Activated T-helper 1 cell treated with Interleukin-2 at 50 U/mL for 16 hours (primary cell): Measurements from ENCODE around the gene CRISP1.
"Not testable (repeated sequence)": the region's sequence is repeated elsewhere in the genome, so short reads cannot be mapped to it uniquely, and the experiment has no call there.

Experiments used
- DNase-seq: peaks from one replicate; pipeline ENCODE4 v3.0.0-alpha.2; 2020; ENCODE audit warnings: low read depth

CRISP1 gene, protein sequence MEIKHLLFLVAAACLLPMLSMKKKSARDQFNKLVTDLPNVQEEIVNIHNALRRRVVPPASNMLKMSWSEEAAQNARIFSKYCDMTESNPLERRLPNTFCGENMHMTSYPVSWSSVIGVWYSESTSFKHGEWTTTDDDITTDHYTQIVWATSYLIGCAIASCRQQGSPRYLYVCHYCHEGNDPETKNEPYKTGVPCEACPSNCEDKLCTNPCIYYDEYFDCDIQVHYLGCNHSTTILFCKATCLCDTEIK

GRCh38 chr6:49866485-49866943 is at the start of gene CRISP1:
TSS of gene CRISP1 (minus strand) at chr6:49866535. CDS start at chr6:49857400, 9,135 bp downstream.
- DNase-seq = no peak

DNA sequence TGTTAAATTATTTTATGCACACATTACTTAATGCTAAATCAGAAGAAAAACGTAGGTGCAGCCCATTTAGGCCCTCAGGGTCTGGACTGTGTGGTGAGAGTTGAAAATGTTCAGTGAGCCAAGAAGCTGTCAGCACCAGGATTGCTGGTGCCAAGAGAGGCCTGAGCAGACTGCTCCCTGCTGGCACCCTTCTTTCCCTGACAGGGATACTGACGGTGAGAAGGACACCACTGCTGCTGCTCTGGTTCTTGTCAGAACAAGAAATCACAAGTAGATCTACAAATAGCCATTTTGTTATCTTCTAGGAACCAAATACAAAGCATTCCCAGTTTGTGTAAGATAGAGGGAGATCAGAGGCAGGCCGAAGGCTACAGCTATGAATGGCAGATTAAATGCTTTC is 48.7 kb upstream of the CRISP1 start:
- DNase-seq = no peak

GRCh38 chr6:49913636-49914375 is 47.5 kb upstream of the CRISP1 start:
- no peak for DNase-seq

- DNase-seq = no peak
Observed at GRCh38 chr6:49912196-49912595, 45.9 kb upstream of the CRISP1 start.

- no peak for DNase-seq
Observed at GRCh38 chr6:49911252-49911651, 44.9 kb upstream of the CRISP1 start.

DNA sequence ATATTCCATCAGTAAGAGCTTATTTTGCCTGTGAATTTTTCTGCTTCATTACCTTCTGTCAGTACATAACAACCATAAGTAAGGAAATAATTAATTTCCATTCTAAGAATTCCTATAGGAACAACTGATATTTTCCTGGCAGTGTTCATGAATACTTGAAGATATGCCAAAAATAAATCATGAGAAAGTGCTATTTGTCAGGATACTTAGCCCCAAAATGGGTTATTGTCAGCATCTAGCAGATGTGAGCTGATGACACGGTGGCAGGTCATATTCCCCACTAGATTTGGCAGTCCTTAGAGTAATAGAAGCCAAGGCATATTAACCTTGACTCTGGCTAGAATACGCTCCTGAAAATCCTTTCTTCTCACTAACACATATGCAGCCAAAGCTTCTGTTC is 43.2 kb upstream of the CRISP1 start:
- no peak for DNase-seq

DNA sequence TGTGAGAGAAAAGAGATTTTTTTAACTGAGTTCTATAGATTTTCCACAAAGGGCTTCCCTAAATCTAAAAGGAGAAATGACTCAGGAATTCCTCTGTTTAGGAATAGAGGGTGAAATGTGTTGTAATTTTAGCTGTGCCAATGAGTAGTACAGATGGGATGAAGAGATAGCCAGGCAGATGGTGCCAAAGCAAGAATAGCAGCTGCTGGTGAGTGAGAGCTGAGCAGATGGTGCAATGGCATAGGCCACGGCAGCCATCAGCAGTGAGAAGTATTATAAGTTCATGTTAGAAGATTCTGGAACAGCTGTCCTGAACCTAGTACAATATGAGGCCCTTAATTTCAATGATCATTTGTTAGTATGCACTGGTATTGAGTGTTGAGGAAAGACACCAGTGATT is 40.2 kb upstream of the CRISP1 start:
- no peak for DNase-seq

GRCh38 chr6:49905296-49905695 is 39.0 kb upstream of the CRISP1 start:
- no peak for DNase-seq

DNA sequence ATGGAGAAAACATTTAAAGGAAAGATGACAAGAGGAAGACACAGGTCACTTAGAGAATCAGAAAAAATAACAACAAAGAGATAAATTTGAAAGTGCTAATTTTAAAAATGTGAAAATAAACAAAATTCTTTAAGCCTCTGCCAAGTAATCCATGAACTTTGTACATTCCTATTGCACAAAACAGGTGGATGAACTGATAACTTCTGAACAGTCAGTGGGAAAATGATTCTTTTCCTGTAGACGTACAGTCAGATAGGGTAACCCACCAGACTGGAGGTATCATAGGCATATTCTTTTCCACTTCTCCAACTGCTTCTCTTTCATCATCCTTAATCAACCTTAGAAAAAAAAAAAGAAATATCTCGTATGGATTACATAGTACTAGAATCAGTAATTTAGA is 36.5 kb upstream of the CRISP1 start:
- DNase-seq = no peak

DNA sequence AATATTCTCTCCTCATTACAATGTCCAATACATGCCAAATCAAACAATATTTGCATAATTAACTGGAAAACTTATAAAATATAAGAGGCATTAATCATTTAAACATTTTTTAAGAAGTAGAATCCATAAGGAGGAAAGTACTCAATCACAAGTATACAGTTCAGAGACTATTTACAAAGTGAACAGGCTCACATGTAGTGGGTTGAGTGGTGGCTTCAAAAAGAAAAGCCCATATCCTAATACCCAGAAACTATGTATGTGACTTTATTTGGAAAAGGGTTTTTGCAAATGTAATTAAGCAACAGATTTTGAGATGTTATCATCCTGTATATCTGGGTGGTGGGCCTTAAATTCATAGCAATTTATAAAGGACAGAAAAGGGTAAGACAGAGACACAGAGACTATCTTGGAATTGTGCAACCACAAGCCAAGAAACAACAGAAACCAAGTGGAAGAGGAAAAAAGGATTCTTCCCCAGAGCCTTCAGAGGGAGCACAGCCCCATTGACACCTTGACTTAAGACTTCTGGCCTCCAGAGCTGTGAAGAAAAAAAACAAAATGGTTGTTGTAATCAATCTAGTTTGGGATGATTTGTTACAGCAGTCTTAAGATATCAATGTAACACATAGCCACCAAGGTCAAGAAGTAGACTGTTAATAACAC is 32.7 kb upstream of the CRISP1 start:
- no peak for DNase-seq

DNA sequence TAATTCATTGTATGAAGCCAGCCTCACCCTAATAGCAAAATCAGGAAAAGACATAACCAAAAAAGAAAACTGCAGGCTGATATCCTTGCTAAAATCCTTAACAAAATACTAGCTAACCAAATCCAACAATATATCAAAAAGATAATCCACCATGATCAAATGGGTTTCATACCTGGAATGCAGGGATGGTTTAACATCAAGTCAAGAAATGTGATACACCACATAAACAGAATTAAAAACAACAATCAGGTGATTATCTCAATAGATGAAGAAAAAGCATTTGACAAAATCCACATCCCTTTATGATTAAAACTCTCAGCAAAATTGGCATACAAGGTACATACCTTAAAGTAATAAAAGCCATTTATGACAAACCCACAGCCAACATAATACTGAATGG is 29.2 kb upstream of the CRISP1 start:
- not testable (repeated sequence) for DNase-seq

DNA sequence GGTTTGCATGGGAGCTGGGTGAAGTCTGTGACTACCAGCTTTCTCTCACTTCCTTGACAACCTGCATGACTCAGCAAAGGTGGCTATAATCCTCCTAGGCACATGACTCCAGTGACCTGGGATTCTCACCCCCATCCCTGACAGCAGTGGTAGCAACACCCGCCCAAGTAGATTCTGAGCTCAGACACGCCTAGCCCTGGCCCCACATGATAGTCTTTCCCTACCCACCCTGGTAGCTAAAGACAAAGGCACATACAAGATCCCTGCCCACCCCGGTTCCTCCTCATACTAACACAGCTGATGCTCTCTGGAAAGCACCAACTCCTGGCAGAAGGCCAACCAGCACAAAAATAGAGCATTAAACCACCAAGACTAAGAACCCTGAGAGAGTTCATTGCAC is 25.9 kb upstream of the CRISP1 start:
- DNase-seq = no peak

DNA sequence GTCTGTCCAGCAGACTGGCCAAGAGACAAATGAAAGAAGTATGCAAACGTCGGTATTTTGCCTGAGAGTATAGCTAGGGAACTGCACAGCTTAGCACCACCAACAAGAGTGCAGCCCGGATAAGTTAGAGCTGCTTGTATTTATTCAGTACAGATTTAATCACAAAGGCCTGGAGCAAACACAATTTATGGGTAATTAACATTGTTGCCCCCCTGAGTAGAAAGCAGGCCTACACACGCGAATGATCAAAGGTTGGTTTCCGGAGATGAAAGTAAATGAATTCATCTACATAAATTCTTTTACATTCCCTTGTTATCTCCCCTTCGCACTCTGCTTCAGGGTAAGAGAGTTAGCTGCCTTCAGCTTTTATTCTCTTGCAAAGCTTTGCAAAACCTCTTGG is 24.7 kb upstream of the CRISP1 start:
- no peak for DNase-seq

- DNase-seq = no peak
Observed at GRCh38 chr6:49888742-49889431, 22.6 kb upstream of the CRISP1 start.

- no peak for DNase-seq
Observed at GRCh38 chr6:49868951-49869529, 2.7 kb upstream of the CRISP1 start.

DNA sequence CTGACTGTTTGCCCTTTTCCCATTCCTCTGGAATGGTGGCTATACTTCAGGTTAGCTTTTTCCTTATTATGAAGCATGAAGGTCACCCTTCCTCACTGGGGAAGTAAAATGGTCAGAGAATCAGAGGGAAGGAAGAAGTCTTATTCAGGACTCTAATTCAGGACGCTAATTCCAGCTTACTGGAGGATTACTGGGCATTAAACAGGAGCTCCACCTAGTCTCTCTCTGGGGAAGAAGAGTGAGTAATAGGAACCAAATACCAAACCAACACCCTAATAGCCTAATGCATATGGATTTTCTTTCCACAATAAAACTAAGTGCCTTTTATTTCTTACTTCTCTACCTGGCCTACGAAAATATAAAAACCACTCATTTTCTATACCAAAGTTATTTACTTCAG is 10.1 kb downstream of the CRISP1 start:
- no peak for DNase-seq

DNA sequence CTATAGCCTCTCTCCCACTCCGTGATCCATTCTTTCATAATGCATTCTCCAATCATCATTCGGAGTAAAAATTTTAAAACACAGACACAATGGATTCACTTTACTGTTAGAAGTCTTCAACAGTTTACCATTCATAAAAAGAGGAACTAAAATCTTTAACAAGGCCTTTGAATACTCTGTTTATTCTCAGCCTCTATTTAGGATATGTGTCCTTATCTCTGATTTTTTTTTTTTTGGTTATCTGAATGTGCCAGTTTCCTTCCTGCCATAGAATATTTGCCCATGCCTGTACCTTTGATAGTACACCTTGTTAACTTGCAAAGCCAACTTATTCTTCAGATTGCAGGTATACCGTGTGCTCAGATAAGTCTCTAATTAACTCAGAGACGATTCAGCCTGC is 11.1 kb downstream of the CRISP1 start:
- DNase-seq = no peak

- no peak for DNase-seq
Observed at GRCh38 chr6:49852975-49853374, 13.4 kb downstream of the CRISP1 start.

- DNase-seq = no peak
Observed at GRCh38 chr6:49849213-49849907, 17.0 kb downstream of the CRISP1 start.

DNA sequence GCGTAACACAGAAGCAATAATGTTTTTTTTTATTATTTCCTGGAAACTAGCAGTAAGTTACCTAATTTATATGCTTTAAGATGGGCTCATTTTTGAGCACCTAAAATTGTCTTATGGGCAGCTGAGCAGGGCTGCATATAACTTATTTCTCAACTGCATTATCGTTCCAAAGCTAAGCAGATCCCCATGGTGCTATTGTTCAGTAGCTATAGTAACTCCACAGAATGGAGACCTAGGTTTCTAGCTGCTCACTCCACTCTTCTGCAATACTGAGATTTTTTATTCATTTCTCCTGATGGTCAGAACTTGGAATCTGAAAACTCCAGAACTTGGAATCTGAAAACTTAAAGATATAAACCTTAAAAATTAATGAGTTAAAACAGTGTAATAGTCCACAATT is 18.7 kb downstream of the CRISP1 start:
- DNase-seq = no peak

- DNase-seq = no peak
Observed at GRCh38 chr6:49847014-49847413, 19.3 kb downstream of the CRISP1 start.

- no peak for DNase-seq
Observed at GRCh38 chr6:49841424-49841823, 24.9 kb downstream of the CRISP1 start.
